Activated CD4-positive, alpha-beta T cell treated with anti-CD3 and anti-CD28 coated beads, Interleukin-2, amount 50 U/mL, for 24 hours (primary cell): ENCODE data around the gene NOX4.

Experiments used
- DNase-seq, 2 donors: peaks; one replicate each; pipeline ENCODE4 v3.0.0-alpha.2; 2020; ENCODE audit warnings: low read depth in 1 of 2, low spot score in 1 of 2

NOX4 gene

DNA sequence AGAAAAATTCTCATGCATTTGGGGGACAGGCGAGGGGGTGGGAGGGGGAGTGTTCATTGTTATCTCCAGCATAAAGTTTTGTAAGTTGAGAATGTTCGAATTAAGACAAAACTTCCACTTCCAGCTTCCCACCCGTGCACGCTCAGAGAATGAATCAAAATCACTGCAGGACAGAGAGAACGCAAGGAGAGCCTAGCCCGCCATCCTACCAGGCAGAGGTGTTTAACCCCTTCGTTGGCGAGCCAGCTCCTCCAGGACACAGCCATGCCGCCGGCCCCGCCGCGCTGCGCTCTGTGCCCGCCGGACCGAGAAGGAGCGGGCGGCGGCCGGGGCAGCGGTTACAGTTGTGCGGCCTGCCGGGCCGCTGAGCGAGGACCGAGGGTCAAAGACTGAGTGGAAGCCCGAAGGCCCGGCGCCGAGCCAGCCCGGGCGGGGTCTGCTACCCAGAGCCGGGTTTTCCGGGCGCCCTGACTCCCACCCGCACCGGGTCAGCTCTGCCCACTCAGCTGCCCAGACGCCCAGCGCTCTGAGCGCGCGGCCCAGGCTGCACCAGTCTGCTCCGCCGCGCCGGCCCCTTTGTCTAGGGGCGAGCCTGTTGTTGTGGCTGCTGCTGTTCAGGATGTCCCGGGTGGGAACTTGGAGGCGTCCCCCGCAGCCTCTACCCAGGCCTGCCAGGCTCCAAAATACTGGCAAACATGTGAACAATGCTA, at the start of gene NOX4:
Gene NOX4, minus strand, starts transcription at position 395 of the 710 bp plus-strand sequence. Its CDS starts 129 bp downstream, at position 266.
- no peak for DNase-seq

- no peak for DNase-seq
These were observed 49.7 kb upstream of the NOX4 start for GRCh38 chr11:89540826-89541225.

- DNase-seq = no peak
These were observed 46.8 kb upstream of the NOX4 start for GRCh38 chr11:89537936-89538335.

DNA sequence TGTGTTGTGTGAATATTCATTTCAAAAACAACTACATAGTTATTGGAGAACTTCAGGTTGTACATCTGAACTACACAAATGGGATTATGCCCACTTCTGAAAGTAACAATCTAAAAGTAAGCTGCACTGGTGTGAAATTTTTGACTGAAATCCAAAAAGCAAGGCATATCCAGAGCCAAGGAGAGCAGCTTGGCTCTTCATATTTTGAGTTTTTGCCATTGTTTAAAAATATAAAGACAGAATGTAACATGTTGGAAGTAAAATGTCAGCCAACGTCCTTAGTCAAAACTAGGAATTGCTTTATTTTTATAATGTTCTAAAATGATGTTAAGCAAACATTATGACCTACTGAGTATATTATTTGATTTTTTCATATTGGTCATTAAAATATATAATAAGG, 45.8 kb upstream of the NOX4 start:
- DNase-seq = no peak

- no peak for DNase-seq
These were observed 44.0 kb upstream of the NOX4 start for GRCh38 chr11:89535221-89535620.

DNA sequence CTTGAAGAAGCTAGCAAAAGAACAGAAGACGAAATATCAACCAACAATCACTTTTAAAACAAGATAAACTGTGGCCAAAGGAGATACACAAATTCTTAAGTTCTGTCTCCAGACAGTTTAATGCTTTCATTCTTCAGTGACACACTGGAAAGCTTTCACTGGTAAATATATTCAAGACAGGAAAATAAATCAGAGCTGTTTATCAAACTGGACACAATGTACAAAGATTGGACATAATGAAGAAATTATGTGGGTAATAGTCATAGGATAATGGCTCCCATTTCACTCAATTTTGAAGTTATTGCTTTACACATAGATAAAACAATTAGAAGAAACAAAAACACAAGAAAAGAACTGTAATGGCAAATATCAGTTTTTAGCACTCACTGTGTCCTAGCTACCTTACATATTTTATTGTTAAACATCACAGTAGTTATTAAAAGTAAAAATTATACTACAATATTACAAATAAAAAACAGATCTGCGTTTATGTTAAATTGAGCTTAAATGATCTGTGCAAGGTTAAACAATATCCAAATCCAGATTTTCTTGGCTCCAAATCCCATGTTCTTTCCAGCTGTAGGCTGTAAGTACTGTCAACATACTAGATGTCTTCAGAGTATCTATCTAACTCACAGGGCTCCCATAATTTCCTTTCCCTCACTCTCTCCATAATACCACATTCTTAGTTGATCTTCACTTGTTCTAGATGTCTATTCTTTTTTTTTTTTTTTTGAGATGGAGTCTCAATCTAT, 38.6 kb upstream of the NOX4 start:
- no peak for DNase-seq

- DNase-seq = no peak
These were observed 30.6 kb upstream of the NOX4 start for GRCh38 chr11:89521792-89522191.

DNA sequence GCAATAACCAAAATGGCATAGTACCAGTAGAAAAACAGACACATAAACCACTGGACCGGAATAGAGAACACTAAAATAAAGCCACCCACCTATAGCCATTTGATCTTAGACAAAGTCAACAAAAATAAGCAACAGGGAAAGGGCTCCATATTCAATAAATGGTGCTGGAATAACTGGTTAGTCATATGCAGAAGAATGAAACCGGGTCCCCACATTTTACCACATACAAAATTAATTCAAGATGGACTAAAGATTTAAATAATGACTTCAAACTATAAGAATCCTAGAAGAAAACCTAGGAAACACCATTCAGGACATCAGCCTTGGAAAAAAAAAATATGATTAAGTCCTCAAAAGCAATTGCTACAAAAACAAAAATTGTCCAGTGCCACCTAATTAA, 30.1 kb upstream of the NOX4 start:
- no peak for DNase-seq

DNA sequence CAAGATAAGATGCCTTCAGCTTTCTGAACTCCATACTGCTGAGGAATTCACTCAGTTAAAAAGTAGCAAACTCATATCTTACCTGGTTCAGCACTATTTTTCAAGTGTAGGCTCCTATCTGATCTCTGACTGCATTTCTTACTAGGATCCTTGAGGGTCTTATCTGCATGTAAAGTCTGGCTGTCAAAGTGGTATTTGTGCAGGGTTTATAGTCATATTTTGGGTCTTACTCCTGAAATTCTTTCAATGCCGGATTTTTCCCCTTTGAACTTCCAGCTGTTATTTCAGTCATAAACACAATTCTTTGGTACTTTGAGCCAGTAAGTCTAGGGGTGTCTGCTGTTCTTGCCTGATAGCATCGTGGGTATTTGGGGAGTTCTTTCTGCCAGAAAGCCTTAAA, 25.3 kb upstream of the NOX4 start:
- DNase-seq = no peak

DNA sequence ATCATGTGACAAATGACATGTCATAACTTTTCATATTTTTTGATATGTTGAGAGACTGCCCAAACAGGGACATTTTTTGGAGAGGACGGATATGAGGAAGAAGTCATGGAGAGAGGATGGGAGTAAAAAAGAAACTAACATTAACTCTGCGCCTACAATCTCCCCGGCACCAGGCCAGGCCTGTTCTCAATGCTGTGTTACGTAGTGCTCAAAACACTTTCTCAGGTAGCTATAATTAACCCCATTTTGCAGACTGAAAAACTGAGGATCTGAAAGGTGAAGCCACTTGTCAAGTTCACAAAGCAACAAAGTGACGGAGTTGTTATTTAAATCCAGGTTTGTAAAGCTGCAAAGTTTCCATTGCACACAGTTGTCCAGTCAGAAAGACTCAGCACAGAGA, 17.4 kb upstream of the NOX4 start:
- no peak for DNase-seq

DNA sequence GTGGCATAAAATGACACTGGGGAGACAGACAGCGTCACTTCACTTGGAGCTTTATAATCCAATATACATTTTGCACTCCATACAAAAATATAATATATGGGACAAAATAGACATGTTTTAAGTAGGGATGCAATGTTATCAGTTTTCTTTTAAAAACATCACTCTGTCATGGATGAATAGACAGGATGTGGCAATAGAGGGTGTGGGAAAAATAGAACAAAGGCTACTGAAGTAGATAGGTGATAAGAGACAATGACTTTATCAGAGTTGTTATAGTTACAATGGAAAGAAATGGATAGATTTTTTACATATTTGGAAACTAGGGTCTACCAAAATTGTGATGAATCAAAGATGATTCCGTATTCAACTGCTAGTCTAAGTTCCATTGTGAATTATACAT, 13.1 kb upstream of the NOX4 start:
- DNase-seq = no peak

DNA sequence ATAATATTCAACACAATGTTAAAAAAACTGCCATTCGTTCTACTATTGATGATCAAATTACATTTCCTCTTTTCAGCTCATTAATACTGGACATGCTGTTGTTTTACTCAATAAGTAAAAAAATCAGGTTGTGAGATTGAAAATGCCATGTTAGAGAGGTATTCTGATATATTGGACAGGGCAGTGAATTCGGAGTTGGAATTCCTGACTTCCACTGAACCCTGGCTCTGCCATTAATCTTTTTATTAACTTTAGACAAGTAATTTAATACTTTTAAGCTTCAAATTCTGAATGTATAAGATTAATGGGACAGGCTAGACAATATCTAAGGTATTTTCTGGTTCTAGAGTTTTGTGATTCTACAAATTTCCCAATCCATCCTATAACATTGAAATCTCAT, 12.2 kb upstream of the NOX4 start:
- DNase-seq = no peak

DNA sequence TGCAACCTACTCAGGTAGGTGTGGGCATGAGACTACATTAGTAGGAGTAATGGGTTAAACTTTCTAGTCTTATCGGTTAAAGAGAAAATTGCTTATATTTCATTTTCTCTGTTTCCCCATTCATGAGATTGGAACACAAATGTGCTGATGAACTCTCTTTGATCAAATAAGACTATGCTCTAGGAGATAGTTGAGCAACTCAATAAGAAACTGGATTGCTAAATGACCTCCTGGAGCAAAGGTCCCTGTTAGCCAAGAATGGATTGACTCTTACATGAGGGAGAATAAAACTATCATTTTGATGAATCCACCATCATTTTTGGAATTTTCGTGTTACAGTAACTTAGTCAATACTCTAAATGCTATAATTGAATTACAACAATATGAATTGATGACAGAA, 11.1 kb upstream of the NOX4 start:
- no peak for DNase-seq

- DNase-seq = no peak
These were observed 9.2 kb upstream of the NOX4 start for GRCh38 chr11:89500336-89500735.

DNA sequence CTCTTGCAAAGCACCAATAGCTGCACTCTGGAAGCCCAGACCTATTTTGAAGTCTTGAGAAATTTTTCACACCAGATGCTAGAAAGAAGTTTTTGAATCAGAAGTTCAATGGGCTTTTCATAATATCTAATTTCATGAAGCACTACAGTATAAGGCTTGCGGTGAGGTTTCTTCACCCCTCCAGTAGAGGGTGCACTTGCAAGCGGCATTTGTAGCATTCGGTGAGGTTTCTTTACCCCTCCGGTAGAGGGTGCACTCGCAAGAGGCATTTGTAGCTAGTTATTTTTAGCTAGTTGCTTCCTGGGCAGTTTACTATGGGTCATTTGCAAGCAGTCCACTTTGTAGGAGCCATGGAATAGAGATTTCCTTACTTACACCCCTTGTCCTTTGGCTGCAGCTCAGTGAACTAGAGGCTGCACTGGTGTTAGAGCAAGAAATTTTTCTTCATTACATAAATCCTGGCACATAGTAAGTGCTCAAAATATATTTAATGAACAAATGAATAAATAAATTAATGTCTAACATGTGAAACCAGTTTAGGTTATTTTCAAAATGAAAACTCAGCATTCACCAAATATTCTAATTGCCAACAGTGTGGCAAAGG, 7.8 kb upstream of the NOX4 start:
- DNase-seq = no peak

DNA sequence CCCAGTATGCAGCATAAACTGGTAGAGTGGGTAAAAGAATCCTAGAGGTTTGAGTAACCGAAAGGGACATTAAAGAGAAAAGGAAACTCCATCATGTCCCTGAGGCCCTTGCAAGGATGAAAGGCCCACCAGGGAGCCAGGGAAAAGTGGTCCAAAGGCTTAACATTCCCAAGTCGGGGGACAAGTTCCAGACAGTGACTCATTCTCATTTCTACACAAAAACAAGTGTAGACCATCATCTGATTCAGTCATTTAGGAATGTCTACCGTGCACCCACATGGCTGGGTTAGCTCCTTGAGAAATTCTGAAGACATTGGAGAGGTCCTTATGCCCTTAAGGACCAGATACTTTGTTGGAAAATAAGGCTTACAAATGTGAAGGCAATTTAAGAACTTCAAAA, 4.8 kb upstream of the NOX4 start:
- no peak for DNase-seq

DNA sequence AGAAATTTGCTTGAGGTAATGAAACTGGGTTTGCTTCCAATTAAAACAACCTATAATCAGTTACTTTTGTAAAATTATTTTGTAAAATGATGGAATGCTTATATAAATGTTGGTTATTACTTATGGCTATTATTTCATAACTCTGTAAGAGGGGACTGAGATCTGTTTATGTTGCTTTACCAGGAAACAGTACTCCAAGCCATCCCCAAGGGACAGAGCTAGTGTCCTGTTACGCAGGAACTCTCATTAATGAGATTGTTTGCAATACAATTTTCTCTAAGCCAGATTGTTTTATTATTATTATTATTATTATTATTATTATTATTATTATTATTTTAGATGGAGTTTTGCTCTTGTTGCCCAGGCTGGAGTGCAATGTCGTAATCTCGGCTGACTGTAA, 2.3 kb upstream of the NOX4 start:
- no peak for DNase-seq

DNA sequence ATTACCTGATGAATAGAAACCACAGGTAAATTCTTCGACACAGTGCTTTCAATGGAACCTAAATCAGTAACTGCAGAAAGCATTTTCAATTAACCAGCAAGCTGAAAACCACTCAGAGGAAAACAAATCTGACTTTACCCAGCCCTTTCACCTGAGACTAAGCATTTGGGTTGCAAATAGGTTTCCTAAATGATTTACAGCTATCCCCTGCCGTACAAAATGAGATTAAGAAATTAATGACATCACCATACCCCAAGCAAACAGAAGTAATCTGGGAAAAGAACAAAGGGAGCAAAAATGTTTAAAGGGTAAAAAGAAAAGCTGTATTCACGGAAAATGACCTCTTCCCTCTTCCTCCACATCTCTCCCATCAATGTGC, 584 bp downstream of the NOX4 start:
- no peak for DNase-seq

DNA sequence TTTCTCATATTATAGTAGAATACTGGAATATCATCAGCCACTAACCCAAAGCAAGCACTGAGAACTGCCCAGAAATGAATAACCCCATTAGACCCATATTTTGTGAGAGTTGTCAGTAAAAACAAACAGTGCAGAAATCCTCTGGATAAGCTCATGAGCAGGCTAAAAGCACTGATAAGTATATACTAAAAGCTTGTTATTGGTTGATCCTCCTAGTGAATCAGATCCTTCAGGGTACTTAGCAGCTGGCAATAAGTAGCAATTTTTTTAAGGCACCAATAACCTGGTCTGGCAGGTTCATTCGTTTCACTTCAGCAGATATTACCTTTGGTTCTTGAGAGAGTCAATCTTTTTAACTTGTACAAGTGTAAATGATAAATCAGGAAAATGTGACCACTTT, 1.2 kb downstream of the NOX4 start:
- DNase-seq = no peak

GRCh38 chr11:89487016-89487415, 4.2 kb downstream of the NOX4 start:
- DNase-seq = no peak

GRCh38 chr11:89484896-89485295, 6.3 kb downstream of the NOX4 start:
- no peak for DNase-seq

DNA sequence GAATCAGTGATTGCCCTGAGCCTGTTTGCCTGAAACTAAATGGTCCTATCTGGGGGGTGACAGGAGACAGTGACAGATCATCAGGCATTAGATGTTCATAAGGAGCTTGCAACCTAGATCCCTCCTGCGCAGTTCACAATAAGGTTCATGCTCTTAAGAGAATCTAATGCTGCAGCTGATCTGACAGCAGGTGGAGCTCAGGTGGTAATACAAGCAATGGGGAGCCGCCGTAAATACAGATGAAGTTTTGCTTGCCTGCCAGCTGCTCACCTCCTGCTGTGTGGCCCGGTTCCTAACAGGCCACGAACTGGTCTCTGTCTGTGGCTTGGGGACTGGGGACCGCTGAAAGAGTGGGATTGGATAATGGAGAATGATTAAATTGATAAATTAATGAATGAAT, 14.0 kb downstream of the NOX4 start:
- DNase-seq = no peak
